WTC11 (cell line): ENCODE measurements around the gene PCDH9. TPM values are rescaled to one million over a fixed set of nuclear protein-coding genes. Genes with fewer than 3 reads are reported as not detected.

ENCODE experiments used
- ATAC-seq: fragments of 200-7000 bp; cut with Tn5 transposase; 2 replicates; pipeline ENCODE4 v1.10.0; 2021; ENCODE audit warnings: mild to moderate bottlenecking, moderate library complexity
- CTCF ChIA-PET: fragments of 300-600 bp; sonication (Branson Sonifier 250); formaldehyde crosslinking; loops from one replicate; lab custom pipeline; 2021; ENCODE audit warnings: antibody characterized with exemption; lab: Charles Lee
- POLR2A ChIA-PET: fragments of 350-600 bp; sonication (Branson Sonifier 250); formaldehyde crosslinking; loops from one replicate; lab custom pipeline; 2021; ENCODE audit warnings: antibody characterized with exemption; lab: Charles Lee
- DNase-seq: peaks from one replicate; pipeline ENCODE4 v3.0.0; 2021; ENCODE audit warnings: low spot score
- H3K27ac Mint-ChIP-seq: 2 replicates; pipeline ENCODE4 v1.8.0; 2021; ENCODE audit warnings: mixed read lengths
- H3K27me3 Mint-ChIP-seq: 2 replicates; pipeline ENCODE4 v1.8.0; 2021; ENCODE audit warnings: low read depth, mild to moderate bottlenecking, moderate library complexity, mixed read lengths
- H3K36me3 Mint-ChIP-seq: 2 replicates; pipeline ENCODE4 v1.8.0; 2021; ENCODE audit warnings: mixed read lengths
- H3K4me1 Mint-ChIP-seq: 2 replicates; pipeline ENCODE4 v1.8.0; 2022; ENCODE audit warnings: mixed read lengths
- H3K4me3 Mint-ChIP-seq: 2 replicates; pipeline ENCODE4 v1.8.0; 2021; ENCODE audit warnings: mild to moderate bottlenecking, moderate library complexity, mixed read lengths
- H3K9me3 Mint-ChIP-seq: 2 replicates; pipeline ENCODE4 v1.8.0; 2021; ENCODE audit warnings: mixed read lengths
- ETV6 ChIP-seq: sonication (generic); formaldehyde crosslinking; IDR thresholded peaks from 2 replicates; pipeline ENCODE4 v1.8.1; 2022; ENCODE audit warnings: mild to moderate bottlenecking, missing genetic modification reagents
- GABPB1 ChIP-seq: sonication (generic); formaldehyde crosslinking; IDR thresholded peaks from 2 replicates; pipeline ENCODE4 v1.8.1; 2023; ENCODE audit warnings: mild to moderate bottlenecking, missing genetic modification reagents
- GTF2I ChIP-seq: fragments of 250-450 bp; sonication (Bioruptor Pico); conservative IDR thresholded peaks from 2 replicates; pipeline ENCODE4 v1.4.0; 2021; ENCODE audit warnings: mild to moderate bottlenecking
- NR3C1 ChIP-seq: sonication (generic); formaldehyde crosslinking; conservative IDR thresholded peaks from 2 replicates; pipeline ENCODE4 v1.8.1; 2023; ENCODE audit warnings: low read depth, mild to moderate bottlenecking, missing genetic modification reagents
- RELA ChIP-seq: sonication (generic); formaldehyde crosslinking; IDR thresholded peaks from 2 replicates; pipeline ENCODE4 v1.8.1; 2022; ENCODE audit warnings: missing genetic modification reagents, mild to moderate bottlenecking, borderline replicate concordance
- RORB ChIP-seq: fragments of 250-450 bp; sonication (Bioruptor Pico); IDR thresholded peaks from 2 replicates; pipeline ENCODE4 v1.9.0; 2021; ENCODE audit warnings: mild to moderate bottlenecking
- SMAD4 ChIP-seq: sonication (generic); formaldehyde crosslinking; IDR thresholded peaks from 2 replicates; pipeline ENCODE4 v1.8.0; 2022; ENCODE audit warnings: mild to moderate bottlenecking, missing genetic modification reagents
- SP1 ChIP-seq: sonication (generic); formaldehyde crosslinking; conservative IDR thresholded peaks from 2 replicates; pipeline ENCODE4 v1.8.1; 2022; ENCODE audit warnings: missing genetic modification reagents
- TCF7 ChIP-seq: sonication (generic); formaldehyde crosslinking; IDR thresholded peaks from 2 replicates; pipeline ENCODE4 v1.8.0; 2022; ENCODE audit warnings: mild to moderate bottlenecking, low read depth, missing genetic modification reagents, moderate library complexity
- TEAD4 ChIP-seq: sonication (generic); formaldehyde crosslinking; IDR thresholded peaks from 2 replicates; pipeline ENCODE4 v1.8.0; 2022; ENCODE audit warnings: mild to moderate bottlenecking, missing genetic modification reagents
- ZBTB21 ChIP-seq: sonication (generic); formaldehyde crosslinking; IDR thresholded peaks from 2 replicates; pipeline ENCODE4 v1.8.1; 2023; ENCODE audit warnings: mild to moderate bottlenecking, missing genetic modification reagents, borderline replicate concordance
- ZNF263 ChIP-seq: sonication (generic); formaldehyde crosslinking; IDR thresholded peaks from 2 replicates; pipeline ENCODE4 v1.8.1; 2022; ENCODE audit warnings: low read depth, mild to moderate bottlenecking, moderate library complexity, missing genetic modification reagents
- total RNA-seq: library from RNA; stranded (reverse); gene quantifications from 3 replicates; pipeline ENCODE4 v1.2.3, GENCODE V29; 2021
- TF ChIP-seq, protein P1 (sequence below): sonication (generic); formaldehyde crosslinking; IDR thresholded peaks from 2 replicates; pipeline ENCODE4 v1.8.1; 2022; ENCODE audit warnings: low read depth, mild to moderate bottlenecking, moderate library complexity, missing genetic modification reagents, borderline replicate concordance
- TF ChIP-seq, protein P2 (sequence below): sonication (generic); formaldehyde crosslinking; IDR thresholded peaks from 2 replicates; pipeline ENCODE4 v1.8.0; 2022; ENCODE audit warnings: mild to moderate bottlenecking, missing genetic modification reagents
- TF ChIP-seq, protein P3 (sequence below): sonication (generic); formaldehyde crosslinking; IDR thresholded peaks from 2 replicates; pipeline ENCODE4 v1.8.1; 2023; ENCODE audit warnings: mild to moderate bottlenecking, moderate library complexity, missing genetic modification reagents
- TF ChIP-seq, protein P4 (sequence below): fragments of 250-450 bp; sonication (Bioruptor Pico); conservative IDR thresholded peaks from 2 replicates; pipeline ENCODE4 v1.9.0; 2021; ENCODE audit warnings: mild to moderate bottlenecking
- TF ChIP-seq, protein P5 (sequence below): sonication (generic); formaldehyde crosslinking; IDR thresholded peaks from 2 replicates; pipeline ENCODE4 v1.8.1; 2022; ENCODE audit warnings: mild to moderate bottlenecking, moderate library complexity, missing genetic modification reagents
- TF ChIP-seq, protein P6 (sequence below): fragments of 250-450 bp; sonication (Bioruptor Pico); IDR thresholded peaks from 2 replicates; pipeline ENCODE4 v1.9.0; 2021; ENCODE audit warnings: moderate library complexity, mild to moderate bottlenecking, inconsistent platforms, borderline replicate concordance
- TF ChIP-seq, protein P7 (sequence below): sonication (generic); formaldehyde crosslinking; IDR thresholded peaks from 2 replicates; pipeline ENCODE4 v1.8.0; 2022; ENCODE audit warnings: mild to moderate bottlenecking, missing genetic modification reagents
- TF ChIP-seq, protein P8 (sequence below): sonication (generic); formaldehyde crosslinking; conservative IDR thresholded peaks from 2 replicates; pipeline ENCODE4 v1.8.1; 2022; ENCODE audit warnings: mild to moderate bottlenecking, missing genetic modification reagents
- TF ChIP-seq, protein P9 (sequence below): fragments of 250-450 bp; sonication (Bioruptor Pico); IDR thresholded peaks from 2 replicates; pipeline ENCODE4 v1.8.0; 2021; ENCODE audit warnings: mild to moderate bottlenecking

The PCDH9 gene
- total RNA-seq, 1 experiment from 2014 or later = 0.48 TPM

GRCh38 chr13:67227131-67227983, 2.8 kb downstream of the PCDH9 start:
- DNase-seq = no peak
- POLR2A ChIA-PET = no interaction called here
- H3K36me3 Mint-ChIP-seq = no peaks in the 10 kb centered on the region
- H3K27me3 Mint-ChIP-seq = no peaks in the 10 kb centered on the region; the same call in 1 of the 2 replicates
- no peaks in the 10 kb centered on the region for H3K9me3 Mint-ChIP-seq
- peaks cover 11% of the 10 kb centered on the region for H3K4me1 Mint-ChIP-seq
- TF ChIP-seq, protein P1, sequence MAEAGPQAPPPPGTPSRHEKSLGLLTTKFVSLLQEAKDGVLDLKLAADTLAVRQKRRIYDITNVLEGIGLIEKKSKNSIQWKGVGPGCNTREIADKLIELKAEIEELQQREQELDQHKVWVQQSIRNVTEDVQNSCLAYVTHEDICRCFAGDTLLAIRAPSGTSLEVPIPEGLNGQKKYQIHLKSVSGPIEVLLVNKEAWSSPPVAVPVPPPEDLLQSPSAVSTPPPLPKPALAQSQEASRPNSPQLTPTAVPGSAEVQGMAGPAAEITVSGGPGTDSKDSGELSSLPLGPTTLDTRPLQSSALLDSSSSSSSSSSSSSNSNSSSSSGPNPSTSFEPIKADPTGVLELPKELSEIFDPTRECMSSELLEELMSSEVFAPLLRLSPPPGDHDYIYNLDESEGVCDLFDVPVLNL (CRISPR knock-in tag) = no peak
- TF ChIP-seq TEAD4 (no peak), SMAD4 (CRISPR knock-in tag) (no peak), GTF2I (no peak), ZBTB21 (CRISPR knock-in tag) (no peak)
- TF ChIP-seq, protein P2, sequence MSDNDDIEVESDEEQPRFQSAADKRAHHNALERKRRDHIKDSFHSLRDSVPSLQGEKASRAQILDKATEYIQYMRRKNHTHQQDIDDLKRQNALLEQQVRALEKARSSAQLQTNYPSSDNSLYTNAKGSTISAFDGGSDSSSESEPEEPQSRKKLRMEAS (CRISPR knock-in tag) = no peak
- H3K4me3 Mint-ChIP-seq = no peak overlapping the region
- CTCF ChIA-PET = no interaction called here
- no peak for ATAC-seq
- no peak overlapping the region for H3K27ac Mint-ChIP-seq

- Mint-ChIP-seq H3K36me3 (no peaks in the 10 kb centered on the region), H3K4me3 (no peak overlapping the region), H3K4me1 (peaks cover 8% of the 10 kb centered on the region), H3K27ac (no peak overlapping the region), H3K9me3 (no peaks in the 10 kb centered on the region), H3K27me3 (no peaks in the 10 kb centered on the region; the same call in 1 of the 2 replicates)
- TF ChIP-seq RORB (CRISPR knock-in tag) = no peak
- TF ChIP-seq, protein P3, sequence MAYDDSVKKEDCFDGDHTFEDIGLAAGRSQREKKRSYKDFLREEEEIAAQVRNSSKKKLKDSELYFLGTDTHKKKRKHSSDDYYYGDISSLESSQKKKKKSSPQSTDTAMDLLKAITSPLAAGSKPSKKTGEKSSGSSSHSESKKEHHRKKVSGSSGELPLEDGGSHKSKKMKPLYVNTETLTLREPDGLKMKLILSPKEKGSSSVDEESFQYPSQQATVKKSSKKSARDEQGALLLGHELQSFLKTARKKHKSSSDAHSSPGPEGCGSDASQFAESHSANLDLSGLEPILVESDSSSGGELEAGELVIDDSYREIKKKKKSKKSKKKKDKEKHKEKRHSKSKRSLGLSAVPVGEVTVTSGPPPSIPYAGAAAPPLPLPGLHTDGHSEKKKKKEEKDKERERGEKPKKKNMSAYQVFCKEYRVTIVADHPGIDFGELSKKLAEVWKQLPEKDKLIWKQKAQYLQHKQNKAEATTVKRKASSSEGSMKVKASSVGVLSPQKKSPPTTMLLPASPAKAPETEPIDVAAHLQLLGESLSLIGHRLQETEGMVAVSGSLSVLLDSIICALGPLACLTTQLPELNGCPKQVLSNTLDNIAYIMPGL (CRISPR knock-in tag) = no peak
- TF ChIP-seq ZNF263 (CRISPR knock-in tag) = no peak
- no peak for TF ChIP-seq ETV6 (CRISPR knock-in tag)
- TF ChIP-seq, protein P4, sequence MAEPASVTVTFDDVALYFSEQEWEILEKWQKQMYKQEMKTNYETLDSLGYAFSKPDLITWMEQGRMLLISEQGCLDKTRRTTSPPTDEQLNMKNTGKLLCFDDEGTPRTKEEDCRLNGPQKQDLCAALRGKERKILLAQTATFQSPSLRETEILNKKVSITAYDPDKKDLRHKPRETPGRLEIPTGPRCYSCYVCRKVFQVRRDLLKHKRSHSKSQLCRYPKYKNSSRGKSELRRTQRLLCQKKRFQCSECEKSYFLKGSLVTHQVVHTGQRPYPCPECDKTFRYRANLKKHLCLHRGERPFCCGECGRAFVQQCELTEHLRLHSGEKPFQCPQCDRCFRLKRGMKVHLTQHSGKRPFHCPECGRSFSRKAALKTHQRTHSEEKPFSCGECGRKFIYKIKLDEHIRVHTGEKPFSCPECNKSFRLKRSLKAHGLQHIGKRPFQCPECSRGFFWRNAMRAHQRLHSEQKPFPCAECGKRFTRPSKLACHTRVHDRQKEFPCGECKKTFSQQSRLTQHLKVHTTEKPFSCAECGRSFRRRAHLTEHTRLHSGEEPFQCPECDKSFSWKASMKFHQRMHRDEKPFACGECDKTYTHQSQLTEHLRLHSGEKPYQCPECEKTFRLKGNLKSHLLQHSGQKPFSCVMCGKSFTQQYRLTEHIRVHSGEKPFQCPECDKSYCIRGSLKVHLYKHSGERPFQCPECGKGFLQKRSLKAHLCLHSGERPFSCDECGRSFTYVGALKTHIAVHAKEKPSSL (CRISPR knock-in tag) = no peak
- TF ChIP-seq RELA (CRISPR knock-in tag) = no peak
- TF ChIP-seq, protein P5, sequence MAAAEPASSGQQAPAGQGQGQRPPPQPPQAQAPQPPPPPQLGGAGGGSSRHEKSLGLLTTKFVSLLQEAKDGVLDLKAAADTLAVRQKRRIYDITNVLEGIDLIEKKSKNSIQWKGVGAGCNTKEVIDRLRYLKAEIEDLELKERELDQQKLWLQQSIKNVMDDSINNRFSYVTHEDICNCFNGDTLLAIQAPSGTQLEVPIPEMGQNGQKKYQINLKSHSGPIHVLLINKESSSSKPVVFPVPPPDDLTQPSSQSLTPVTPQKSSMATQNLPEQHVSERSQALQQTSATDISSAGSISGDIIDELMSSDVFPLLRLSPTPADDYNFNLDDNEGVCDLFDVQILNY = no peak
- TF ChIP-seq TCF7 (CRISPR knock-in tag) = no peak
- TF ChIP-seq, protein P6, sequence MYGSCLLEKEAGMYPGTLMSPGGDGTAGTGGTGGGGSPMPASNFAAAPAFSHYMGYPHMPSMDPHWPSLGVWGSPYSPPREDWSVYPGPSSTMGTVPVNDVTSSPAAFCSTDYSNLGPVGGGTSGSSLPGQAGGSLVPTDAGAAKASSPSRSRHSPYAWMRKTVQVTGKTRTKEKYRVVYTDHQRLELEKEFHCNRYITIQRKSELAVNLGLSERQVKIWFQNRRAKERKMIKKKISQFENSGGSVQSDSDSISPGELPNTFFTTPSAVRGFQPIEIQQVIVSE (CRISPR knock-in tag) = no peak
- TF ChIP-seq SP1 (CRISPR knock-in tag) = no peak
- no peak for TF ChIP-seq NR3C1
- TF ChIP-seq, protein P7, sequence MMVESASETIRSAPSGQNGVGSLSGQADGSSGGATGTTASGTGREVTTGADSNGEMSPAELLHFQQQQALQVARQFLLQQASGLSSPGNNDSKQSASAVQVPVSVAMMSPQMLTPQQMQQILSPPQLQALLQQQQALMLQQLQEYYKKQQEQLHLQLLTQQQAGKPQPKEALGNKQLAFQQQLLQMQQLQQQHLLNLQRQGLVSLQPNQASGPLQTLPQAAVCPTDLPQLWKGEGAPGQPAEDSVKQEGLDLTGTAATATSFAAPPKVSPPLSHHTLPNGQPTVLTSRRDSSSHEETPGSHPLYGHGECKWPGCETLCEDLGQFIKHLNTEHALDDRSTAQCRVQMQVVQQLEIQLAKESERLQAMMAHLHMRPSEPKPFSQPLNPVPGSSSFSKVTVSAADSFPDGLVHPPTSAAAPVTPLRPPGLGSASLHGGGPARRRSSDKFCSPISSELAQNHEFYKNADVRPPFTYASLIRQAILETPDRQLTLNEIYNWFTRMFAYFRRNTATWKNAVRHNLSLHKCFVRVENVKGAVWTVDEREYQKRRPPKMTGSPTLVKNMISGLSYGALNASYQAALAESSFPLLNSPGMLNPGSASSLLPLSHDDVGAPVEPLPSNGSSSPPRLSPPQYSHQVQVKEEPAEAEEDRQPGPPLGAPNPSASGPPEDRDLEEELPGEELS (CRISPR knock-in tag) = no peak
- no peak for TF ChIP-seq GABPB1 (CRISPR knock-in tag)
- TF ChIP-seq, protein P8, sequence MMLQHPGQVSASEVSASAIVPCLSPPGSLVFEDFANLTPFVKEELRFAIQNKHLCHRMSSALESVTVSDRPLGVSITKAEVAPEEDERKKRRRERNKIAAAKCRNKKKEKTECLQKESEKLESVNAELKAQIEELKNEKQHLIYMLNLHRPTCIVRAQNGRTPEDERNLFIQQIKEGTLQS (CRISPR knock-in tag) = no peak
- TF ChIP-seq, protein P9, sequence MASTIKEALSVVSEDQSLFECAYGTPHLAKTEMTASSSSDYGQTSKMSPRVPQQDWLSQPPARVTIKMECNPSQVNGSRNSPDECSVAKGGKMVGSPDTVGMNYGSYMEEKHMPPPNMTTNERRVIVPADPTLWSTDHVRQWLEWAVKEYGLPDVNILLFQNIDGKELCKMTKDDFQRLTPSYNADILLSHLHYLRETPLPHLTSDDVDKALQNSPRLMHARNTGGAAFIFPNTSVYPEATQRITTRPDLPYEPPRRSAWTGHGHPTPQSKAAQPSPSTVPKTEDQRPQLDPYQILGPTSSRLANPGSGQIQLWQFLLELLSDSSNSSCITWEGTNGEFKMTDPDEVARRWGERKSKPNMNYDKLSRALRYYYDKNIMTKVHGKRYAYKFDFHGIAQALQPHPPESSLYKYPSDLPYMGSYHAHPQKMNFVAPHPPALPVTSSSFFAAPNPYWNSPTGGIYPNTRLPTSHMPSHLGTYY (CRISPR knock-in tag) = no peak
- ATAC-seq = no peak
- ChIA-PET POLR2A (no interaction called here), CTCF (no interaction called here)
- no peak for DNase-seq
Measured at GRCh38 chr13:67226696-67227095, 3.4 kb downstream of the PCDH9 start.
